IMR-90 (cell line): ENCODE measurements around the gene FTO.

Experiments
- BHLHE40 ChIP-seq: fragments of 150-350 bp; IDR thresholded peaks from 2 replicates; pipeline ENCODE4 v1.6.1; 2016; ENCODE audit warnings: mild to moderate bottlenecking, low read depth, low read length
- CEBPB ChIP-seq: IDR thresholded peaks from 2 replicates; pipeline ENCODE4 v1.6.1; 2012; ENCODE audit warnings: low read depth, low read length, improper control_type of control experiment
- CHD1 ChIP-seq: IDR thresholded peaks from 2 replicates; pipeline ENCODE4 v1.6.1; 2012; ENCODE audit warnings: low read depth, low read length, improper control_type of control experiment
- CTCF ChIP-seq: conservative IDR thresholded peaks from 2 replicates; pipeline ENCODE4 v1.5.1; 2012; ENCODE audit warnings: mild to moderate bottlenecking, low read depth, low read length, improper control_type of control experiment
- MAZ ChIP-seq: IDR thresholded peaks from 2 replicates; pipeline ENCODE4 v1.6.1; 2012; ENCODE audit warnings: low read depth, mild to moderate bottlenecking, low read length, improper control_type of control experiment, moderate library complexity, borderline replicate concordance
- MXI1 ChIP-seq: IDR thresholded peaks from 2 replicates; pipeline ENCODE4 v1.6.1; 2012; ENCODE audit warnings: low read depth, mild to moderate bottlenecking, low read length, moderate library complexity, borderline replicate concordance
- NFE2L2 ChIP-seq: fragments of 150-350 bp; IDR thresholded peaks from 2 replicates; pipeline ENCODE4 v1.6.1; 2016; ENCODE audit warnings: low read depth, mild to moderate bottlenecking, low read length
- POLR2A ChIP-seq: IDR thresholded peaks from 2 replicates; pipeline ENCODE4 v1.6.1; 2012; ENCODE audit warnings: mild to moderate bottlenecking, low read depth, low read length
- RAD21 ChIP-seq: IDR thresholded peaks from 2 replicates; pipeline ENCODE4 v1.6.1; 2012; ENCODE audit warnings: low read length, improper control_type of control experiment
- RFX5 ChIP-seq: IDR thresholded peaks from 2 replicates; pipeline ENCODE4 v1.8.0; 2012; ENCODE audit warnings: low read depth, mild to moderate bottlenecking, low read length, moderate library complexity
- SMC3 ChIP-seq: fragments of 150-350 bp; IDR thresholded peaks from 2 replicates; pipeline ENCODE4 v1.6.1; 2016; ENCODE audit warnings: low read depth, mild to moderate bottlenecking, antibody characterized with exemption, low read length, moderate library complexity
- USF2 ChIP-seq: fragments of 150-350 bp; IDR thresholded peaks from 2 replicates; pipeline ENCODE4 v1.6.1; 2017; ENCODE audit warnings: mild to moderate bottlenecking, antibody characterized with exemption, low read length, low read depth

GRCh38 chr16:53686710-53687109, 17.2 kb upstream of the FTO start:
- TF ChIP-seq CHD1 (no peak), CTCF (no peak), RAD21 (no peak), POLR2A (no peak), RFX5 (no peak), BHLHE40 (no peak), NFE2L2 (no peak), MAZ (no peak), USF2 (no peak), CEBPB (no peak), SMC3 (no peak), MXI1 (no peak)
